Keratinocyte (primary cell): ENCODE measurements around the gene PNKD.

ENCODE experiments used
- CTCF ChIP-seq, 3 experiments: IDR thresholded peaks in 1 of 3; conservative IDR thresholded peaks in 1 of 3; optimal IDR thresholded peaks in 1 of 3; 2 replicates in 2 of 3; 3 replicates in 1 of 3; pipeline versions ENCODE3 to v1.5.1; 2011; ENCODE audit warnings: low read length in 3 of 3, mild to moderate bottlenecking in 3 of 3, moderate library complexity in 2 of 3, control low read depth in 1 of 3, inconsistent platforms in 1 of 3; ENCODE audit not compliant: insufficient read depth in 2 of 3; ENCODE audit errors: extremely low read depth in 1 of 3
- EZH2 ChIP-seq: IDR thresholded peaks from one replicate; pipeline ENCODE4 v1.6.1; 2012; ENCODE audit warnings: inconsistent platforms, mild to moderate bottlenecking, low read length, moderate library complexity

GRCh38 chr2:218301176-218301819 is 31.0 kb downstream of the PNKD start:
- TF ChIP-seq CTCF (optimal IDR thresholded peaks at IDR 0.05 in 1 of 3, IDR thresholded peaks at IDR 0.05 in 1 of 3, conservative IDR thresholded peaks at IDR 0.05 in 1 of 3; ENCODE audit: extremely low read depth in 1 of 3, insufficient read depth in 2 of 3, low read length in 3 of 3) (peak; percentile 86 to 95 (median 90)), EZH2 (no peak)
